Neural progenitor cell (in vitro differentiated cells): ENCODE data around the gene PJA1.

Experiments used
- CTCF ChIP-seq: fragments of 200-600 bp; sonication (generic); IDR thresholded peaks from 2 replicates; pipeline ENCODE4 v1.5.1; 2017; ENCODE audit warnings: antibody characterized with exemption, mild to moderate bottlenecking
- EZH2 ChIP-seq: fragments of 200-600 bp; sonication (generic); IDR thresholded peaks from 2 replicates; pipeline ENCODE4 v1.6.1; 2017; ENCODE audit warnings: antibody characterized with exemption, mild to moderate bottlenecking, moderate library complexity
- EZH2phosphoT487 ChIP-seq: fragments of 200-600 bp; sonication (generic); IDR thresholded peaks from 2 replicates; pipeline ENCODE4 v1.6.1; 2017; ENCODE audit warnings: antibody characterized with exemption

DNA sequence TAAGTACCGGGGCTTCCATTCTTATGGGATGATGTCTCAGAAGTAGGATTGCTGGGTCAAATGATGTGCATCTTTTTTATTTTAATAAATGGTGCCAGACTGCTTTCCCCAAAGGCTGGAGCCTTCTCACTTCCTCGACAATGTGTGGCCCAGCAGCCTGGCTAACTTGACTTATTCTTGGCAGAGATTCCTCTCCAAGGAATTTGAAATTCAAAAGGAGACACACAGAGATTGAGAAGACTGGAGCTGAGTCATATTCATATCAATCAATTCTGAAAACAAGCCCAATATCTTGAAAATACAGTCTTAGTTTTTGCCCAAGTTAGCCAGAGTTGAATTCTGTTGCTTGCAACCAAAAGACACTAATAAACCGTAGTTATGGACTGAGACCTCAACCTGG lies 10.8 kb upstream of the PJA1 start:
- TF ChIP-seq EZH2, result no peak
- no peak for TF ChIP-seq CTCF
- TF ChIP-seq EZH2phosphoT487, result no peak
